Measurements from ENCODE around the gene CD46. TPM values are rescaled to one million over a fixed set of nuclear protein-coding genes. Genes with fewer than 3 reads are reported as not detected.

The CD46 gene
- total RNA-seq, 1 donor from 2014 or later = 116 TPM

- peak overlapping the region; percentile 1 for H3K27ac Mint-ChIP-seq (ENCODE audit: unreplicated experiment)
- peak; percentile 79 for DNase-seq (ENCODE audit: low spot score)
- H3K27me3 Mint-ChIP-seq (ENCODE audit: unreplicated experiment) = peaks cover 8% of the 10 kb centered on the region
- H3K9me3 Mint-ChIP-seq (ENCODE audit: unreplicated experiment) = no peaks in the 10 kb centered on the region
- no peak overlapping the region for H3K4me3 Mint-ChIP-seq (ENCODE audit: unreplicated experiment)
- peaks cover 13% of the 10 kb centered on the region for H3K36me3 Mint-ChIP-seq (ENCODE audit: low read depth, unreplicated experiment)
- TF ChIP-seq CTCF (IDR thresholded peaks at IDR 0.05; ENCODE audit: unreplicated experiment) = peak; percentile 64
- peaks cover 68% of the 10 kb centered on the region for H3K4me1 Mint-ChIP-seq (ENCODE audit: unreplicated experiment)
Observed at GRCh38 chr1:207828485-207829158, 76.8 kb downstream of the CD46 start.

- no peaks in the 10 kb centered on the region for H3K9me3 Mint-ChIP-seq (ENCODE audit: unreplicated experiment)
- peaks cover 6% of the 10 kb centered on the region for H3K27me3 Mint-ChIP-seq (ENCODE audit: unreplicated experiment)
- DNase-seq (ENCODE audit: low spot score) = no peak
- no peak overlapping the region for H3K4me3 Mint-ChIP-seq (ENCODE audit: unreplicated experiment)
- peaks cover 11% of the 10 kb centered on the region for H3K36me3 Mint-ChIP-seq (ENCODE audit: low read depth, unreplicated experiment)
- H3K27ac Mint-ChIP-seq (ENCODE audit: unreplicated experiment) = no peak overlapping the region
- peaks cover 70% of the 10 kb centered on the region for H3K4me1 Mint-ChIP-seq (ENCODE audit: unreplicated experiment)
- no peak for TF ChIP-seq CTCF (IDR thresholded peaks at IDR 0.05; ENCODE audit: unreplicated experiment)
Observed at GRCh38 chr1:207829576-207829975, 77.7 kb downstream of the CD46 start.

DNA sequence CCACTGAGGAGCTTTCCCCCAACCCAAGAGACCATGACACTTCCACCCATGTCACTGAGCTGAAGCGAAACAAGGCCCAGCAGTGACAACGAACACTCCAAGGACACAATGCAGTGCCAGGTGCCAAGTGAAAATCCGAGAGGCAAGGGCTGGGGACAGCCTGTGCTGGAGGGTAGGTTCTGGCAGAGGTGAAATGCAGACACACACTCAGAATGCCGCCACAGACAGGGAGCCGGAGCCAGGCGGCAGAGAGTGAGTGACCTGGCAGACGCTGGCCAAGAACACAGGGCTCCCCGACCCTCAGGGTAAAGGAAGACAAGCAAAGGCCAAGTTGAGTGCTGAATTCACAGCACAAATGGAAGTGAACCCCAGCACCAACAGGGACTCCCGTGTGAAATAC is 78.9 kb downstream of the CD46 start:
- H3K4me1 Mint-ChIP-seq (ENCODE audit: unreplicated experiment) = peaks cover 67% of the 10 kb centered on the region
- peaks cover 19% of the 10 kb centered on the region for H3K36me3 Mint-ChIP-seq (ENCODE audit: low read depth, unreplicated experiment)
- no peaks in the 10 kb centered on the region for H3K9me3 Mint-ChIP-seq (ENCODE audit: unreplicated experiment)
- H3K27ac Mint-ChIP-seq (ENCODE audit: unreplicated experiment) = no peak overlapping the region
- H3K27me3 Mint-ChIP-seq (ENCODE audit: unreplicated experiment) = peaks cover 5% of the 10 kb centered on the region
- no peak for DNase-seq (ENCODE audit: low spot score)
- H3K4me3 Mint-ChIP-seq (ENCODE audit: unreplicated experiment) = no peak overlapping the region
- no peak for TF ChIP-seq CTCF (IDR thresholded peaks at IDR 0.05; ENCODE audit: unreplicated experiment)

GRCh38 chr1:207831517-207832327 is 79.9 kb downstream of the CD46 start:
- H3K4me3 Mint-ChIP-seq (ENCODE audit: unreplicated experiment) = no peak overlapping the region
- DNase-seq (ENCODE audit: low spot score) = no peak
- H3K27me3 Mint-ChIP-seq (ENCODE audit: unreplicated experiment) = peaks cover 6% of the 10 kb centered on the region
- no peak for TF ChIP-seq CTCF (IDR thresholded peaks at IDR 0.05; ENCODE audit: unreplicated experiment)
- no peak overlapping the region for H3K27ac Mint-ChIP-seq (ENCODE audit: unreplicated experiment)
- H3K4me1 Mint-ChIP-seq (ENCODE audit: unreplicated experiment) = peaks cover 61% of the 10 kb centered on the region
- H3K9me3 Mint-ChIP-seq (ENCODE audit: unreplicated experiment) = no peaks in the 10 kb centered on the region
- peaks cover 28% of the 10 kb centered on the region for H3K36me3 Mint-ChIP-seq (ENCODE audit: low read depth, unreplicated experiment)

- Mint-ChIP-seq H3K27ac (ENCODE audit: unreplicated experiment) (no peak overlapping the region), H3K9me3 (ENCODE audit: unreplicated experiment) (no peaks in the 10 kb centered on the region), H3K27me3 (ENCODE audit: unreplicated experiment) (peaks cover 6% of the 10 kb centered on the region), H3K4me3 (ENCODE audit: unreplicated experiment) (no peak overlapping the region), H3K4me1 (ENCODE audit: unreplicated experiment) (peaks cover 61% of the 10 kb centered on the region), H3K36me3 (ENCODE audit: low read depth, unreplicated experiment) (peaks cover 37% of the 10 kb centered on the region)
- no peak for TF ChIP-seq CTCF (IDR thresholded peaks at IDR 0.05; ENCODE audit: unreplicated experiment)
- no peak for DNase-seq (ENCODE audit: low spot score)
Observed at GRCh38 chr1:207832796-207833195, 80.9 kb downstream of the CD46 start.

Data from endothelial cell (in vitro differentiated cells).